MM.1S (cell line): ENCODE data around the gene RAD23B.

Experiments used
- DNase-seq: peaks from one replicate; pipeline ENCODE4 v3.0.0-alpha.2; 2015
- H2AFZ ChIP-seq: fragments of 300-600 bp; sonication (generic); 2 replicates; pipeline ENCODE4 v1.6.0; 2016; ENCODE audit warnings: antibody characterized with exemption, low read length
- H3F3A ChIP-seq: fragments of 300-600 bp; sonication (generic); 2 replicates; pipeline ENCODE4 v1.6.1; 2016; ENCODE audit warnings: mild to moderate bottlenecking, antibody characterized with exemption, low read length, moderate library complexity, mixed read lengths; ENCODE audit not compliant: insufficient read depth
- H3K27ac ChIP-seq: fragments of 300-600 bp; sonication (generic); 2 replicates; pipeline ENCODE4 v1.5.1; 2016; ENCODE audit warnings: mild to moderate bottlenecking, low read length
- H3K27me3 ChIP-seq: fragments of 300-600 bp; sonication (generic); replicated peaks from 2 replicates; pipeline ENCODE4 v1.6.0; 2016; ENCODE audit warnings: low read length; ENCODE audit not compliant: insufficient read depth
- H3K36me3 ChIP-seq: fragments of 300-600 bp; sonication (generic); replicated peaks from 2 replicates; pipeline ENCODE4 v1.6.1; 2016; ENCODE audit warnings: mild to moderate bottlenecking, low read length, mixed read lengths; ENCODE audit not compliant: insufficient read depth
- H3K4me1 ChIP-seq: fragments of 300-600 bp; sonication (generic); 2 replicates; pipeline ENCODE4 v1.6.1; 2016; ENCODE audit warnings: low read length, mixed read lengths
- H3K4me2 ChIP-seq: fragments of 300-600 bp; sonication (generic); 2 replicates; pipeline ENCODE4 v1.6.0; 2016; ENCODE audit warnings: low read depth, low read length
- H3K4me3 ChIP-seq: fragments of 300-600 bp; sonication (generic); 2 replicates; pipeline ENCODE4 v1.5.1; 2016; ENCODE audit warnings: low read length, mixed read lengths
- H3K79me2 ChIP-seq: fragments of 300-600 bp; sonication (generic); 2 replicates; pipeline ENCODE4 v1.6.1; 2016; ENCODE audit warnings: mixed run types, low read length, mixed read lengths
- H3K9ac ChIP-seq: fragments of 300-600 bp; sonication (generic); 2 replicates; pipeline ENCODE4 v1.6.1; 2016; ENCODE audit warnings: low read length, mixed read lengths
- H3K9me2 ChIP-seq: fragments of 300-600 bp; sonication (generic); replicated peaks from 2 replicates; pipeline ENCODE4 v1.6.1; 2016; ENCODE audit warnings: mild to moderate bottlenecking, low read length, mixed read lengths; ENCODE audit not compliant: insufficient read depth
- H3K9me3 ChIP-seq: fragments of 300-600 bp; sonication (generic); replicated peaks from 2 replicates; pipeline ENCODE4 v1.6.1; 2016; ENCODE audit warnings: mild to moderate bottlenecking, low read length, mixed read lengths; ENCODE audit not compliant: insufficient read depth
- H4K20me1 ChIP-seq: fragments of 300-600 bp; sonication (generic); 2 replicates; pipeline ENCODE4 v1.6.1; 2016; ENCODE audit warnings: mild to moderate bottlenecking, low read length, moderate library complexity, mixed read lengths; ENCODE audit not compliant: insufficient read depth
- CTCF ChIP-seq: fragments of 300-600 bp; sonication (generic); IDR thresholded peaks from 2 replicates; pipeline ENCODE4 v1.5.1; 2016; ENCODE audit warnings: antibody characterized with exemption, low read length, mixed read lengths
- EZH2 ChIP-seq: fragments of 300-600 bp; sonication (generic); optimal IDR thresholded peaks from 2 replicates; pipeline ENCODE3; 2017; ENCODE audit warnings: low read depth, mild to moderate bottlenecking, antibody characterized with exemption, low read length, mixed read lengths
- EZH2phosphoT487 ChIP-seq: fragments of 300-600 bp; sonication (generic); IDR thresholded peaks from 2 replicates; pipeline ENCODE4 v1.6.1; 2018; ENCODE audit warnings: antibody characterized with exemption, low read length

The RAD23B gene

DNA sequence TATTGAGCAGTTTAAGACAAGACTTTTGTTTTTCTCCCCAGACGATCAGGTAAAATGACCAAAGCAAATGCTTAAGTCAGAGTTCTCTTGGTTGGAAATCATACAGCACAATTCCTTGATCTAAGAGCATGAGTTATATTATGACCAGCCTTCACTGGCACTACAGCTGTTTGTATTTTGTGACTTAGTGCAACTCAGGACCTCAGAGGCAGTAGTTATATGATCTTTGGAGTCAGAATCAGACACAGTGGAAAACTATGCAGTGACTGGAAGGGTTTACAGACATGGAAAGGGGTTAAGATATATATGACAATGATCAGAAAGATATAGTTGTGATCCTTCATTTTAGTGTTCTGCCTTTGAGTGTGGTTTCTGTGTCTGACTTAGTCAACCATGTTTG is 24.3 kb downstream of the RAD23B start:
- no peak overlapping the region for H3K4me2 ChIP-seq
- no peaks in the 10 kb centered on the region for H3K4me1 ChIP-seq
- peaks cover 93% of the 10 kb centered on the region for H3K79me2 ChIP-seq
- peaks cover 18% of the 10 kb centered on the region; the same call in 1 of the 2 replicates for H3K36me3 ChIP-seq
- no peak for DNase-seq
- H3K27me3 ChIP-seq: no peaks in the 10 kb centered on the region
- no peaks in the 10 kb centered on the region for H3F3A ChIP-seq
- no peak overlapping the region for H3K9ac ChIP-seq
- H3K9me3 ChIP-seq: no peaks in the 10 kb centered on the region
- no peak overlapping the region for H3K27ac ChIP-seq
- H3K9me2 ChIP-seq: no peaks in the 10 kb centered on the region
- H2AFZ ChIP-seq: no peak overlapping the region
- H3K4me3 ChIP-seq: no peak overlapping the region
- H4K20me1 ChIP-seq: peaks cover 28% of the 10 kb centered on the region
- TF ChIP-seq CTCF (no peak), EZH2 (no peak), EZH2phosphoT487 (no peak)

DNA sequence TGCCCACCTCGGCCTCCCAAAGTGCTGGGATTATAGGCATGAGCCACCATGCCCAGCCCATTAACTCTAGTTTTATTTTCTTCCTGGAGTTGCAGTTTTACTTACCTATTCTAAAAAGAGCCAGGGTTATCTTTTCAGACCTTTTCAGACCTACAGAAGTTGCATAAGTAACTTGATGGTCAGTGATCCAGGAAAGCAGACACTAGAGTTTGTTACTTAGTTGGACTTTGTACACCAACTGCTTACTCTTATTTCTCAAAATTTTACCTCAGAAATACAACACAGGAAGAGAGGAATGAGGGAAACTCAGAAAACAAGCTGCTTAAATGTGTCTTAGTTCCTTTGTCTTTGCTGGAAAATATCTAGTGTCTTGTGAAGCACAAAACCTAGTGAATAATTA is 25.4 kb downstream of the RAD23B start:
- no peaks in the 10 kb centered on the region for H3K9me2 ChIP-seq
- no peak overlapping the region for H3K9ac ChIP-seq
- DNase-seq: no peak
- peaks cover 15% of the 10 kb centered on the region; the same call in 1 of the 2 replicates for H3K36me3 ChIP-seq
- TF ChIP-seq EZH2: no peak
- TF ChIP-seq CTCF: no peak
- no peak for TF ChIP-seq EZH2phosphoT487
- no peak overlapping the region for H2AFZ ChIP-seq
- H3K79me2 ChIP-seq: peaks cover 94% of the 10 kb centered on the region
- H3F3A ChIP-seq: no peaks in the 10 kb centered on the region
- no peak overlapping the region for H3K4me2 ChIP-seq
- H3K9me3 ChIP-seq: no peaks in the 10 kb centered on the region
- no peaks in the 10 kb centered on the region for H3K27me3 ChIP-seq
- H3K4me1 ChIP-seq: peaks cover under 1% of the 10 kb centered on the region; the same call in 1 of the 2 replicates
- H3K27ac ChIP-seq: no peak overlapping the region
- H4K20me1 ChIP-seq: peaks cover 26% of the 10 kb centered on the region
- H3K4me3 ChIP-seq: no peak overlapping the region

- H2AFZ ChIP-seq: no peak overlapping the region
- H4K20me1 ChIP-seq: peaks cover 24% of the 10 kb centered on the region
- 0 out of 2 replicates have a peak, but pooled peaks cover 4% of the 10 kb centered on the region for H3F3A ChIP-seq
- peaks cover 12% of the 10 kb centered on the region; the same call in 1 of the 2 replicates for H3K36me3 ChIP-seq
- H3K27ac ChIP-seq: no peak overlapping the region
- H3K79me2 ChIP-seq: peaks cover 94% of the 10 kb centered on the region
- TF ChIP-seq EZH2: no peak
- no peak for TF ChIP-seq EZH2phosphoT487
- no peak for TF ChIP-seq CTCF
- H3K9me2 ChIP-seq: no peaks in the 10 kb centered on the region
- no peak overlapping the region for H3K9ac ChIP-seq
- H3K4me2 ChIP-seq: no peak overlapping the region
- H3K9me3 ChIP-seq: no peaks in the 10 kb centered on the region
- peaks cover 8% of the 10 kb centered on the region; the same call in 1 of the 2 replicates for H3K4me1 ChIP-seq
- H3K27me3 ChIP-seq: no peaks in the 10 kb centered on the region
- no peak for DNase-seq
- no peak overlapping the region for H3K4me3 ChIP-seq
Measured at GRCh38 chr9:107309271-107309670, 26.2 kb downstream of the RAD23B start.
